Parathyroid adenoma (tissue), 2 donors: ENCODE results near the gene PRKAR1B.

Experiments used
- H2AFZ ChIP-seq: fragments of 300-600 bp; sonication (generic); one replicate; pipeline ENCODE4 v1.7.0; 2017; ENCODE audit warnings: antibody characterized with exemption, mild to moderate bottlenecking
- H3K27ac ChIP-seq: fragments of 300-600 bp; sonication (generic); one replicate; pipeline ENCODE4 v1.7.0; 2017
- H3K27me3 ChIP-seq: fragments of 300-600 bp; sonication (generic); one replicate; pipeline ENCODE4 v1.7.0; 2017; ENCODE audit warnings: low read length; ENCODE audit not compliant: control insufficient read depth, insufficient read depth
- H3K36me3 ChIP-seq: fragments of 300-600 bp; sonication (generic); one replicate; pipeline ENCODE4 v1.7.0; 2017; ENCODE audit warnings: low read length; ENCODE audit not compliant: control insufficient read depth, insufficient read depth
- H3K4me1 ChIP-seq: fragments of 300-600 bp; sonication (generic); one replicate; pipeline ENCODE4 v1.7.0; 2017; ENCODE audit warnings: control low read depth
- H3K4me2 ChIP-seq: fragments of 300-600 bp; sonication (generic); one replicate; pipeline ENCODE4 v1.7.0; 2017; ENCODE audit warnings: low read length
- H3K4me3 ChIP-seq: fragments of 300-600 bp; sonication (generic); one replicate; pipeline ENCODE4 v1.7.0; 2017; ENCODE audit warnings: low read depth, low read length
- H3K79me2 ChIP-seq: fragments of 300-600 bp; sonication (generic); one replicate; pipeline ENCODE4 v1.7.0; 2017; ENCODE audit warnings: control low read depth
- H3K9ac ChIP-seq: fragments of 300-600 bp; sonication (generic); one replicate; pipeline ENCODE4 v1.7.0; 2017; ENCODE audit warnings: mild to moderate bottlenecking
- H3K9me3 ChIP-seq: fragments of 300-600 bp; sonication (generic); one replicate; pipeline ENCODE4 v1.7.0; 2017; ENCODE audit warnings: low read length; ENCODE audit not compliant: control insufficient read depth
- TF ChIP-seq, protein P1 (sequence below): fragments of 300-600 bp; sonication (generic); IDR thresholded peaks from one replicate; pipeline ENCODE4 v1.7.0; 2017; ENCODE audit warnings: antibody characterized with exemption, mild to moderate bottlenecking
- donor health status: primary hyperparathyroidism.

The PRKAR1B gene

GRCh38 chr7:628826-629225, 98.3 kb downstream of the PRKAR1B start:
- Histone ChIP-seq H3K4me2 (no peak overlapping the region), H3K4me1 (no peaks in the 10 kb centered on the region), H3K27me3 (no peaks in the 10 kb centered on the region), H3K27ac (no peak overlapping the region), H3K9ac (no peak overlapping the region), H3K4me3 (no peak overlapping the region), H3K79me2 (no peaks in the 10 kb centered on the region), H2AFZ (no peak overlapping the region), H3K9me3 (peaks cover 4% of the 10 kb centered on the region), H3K36me3 (no peaks in the 10 kb centered on the region)
- TF ChIP-seq, protein P1, sequence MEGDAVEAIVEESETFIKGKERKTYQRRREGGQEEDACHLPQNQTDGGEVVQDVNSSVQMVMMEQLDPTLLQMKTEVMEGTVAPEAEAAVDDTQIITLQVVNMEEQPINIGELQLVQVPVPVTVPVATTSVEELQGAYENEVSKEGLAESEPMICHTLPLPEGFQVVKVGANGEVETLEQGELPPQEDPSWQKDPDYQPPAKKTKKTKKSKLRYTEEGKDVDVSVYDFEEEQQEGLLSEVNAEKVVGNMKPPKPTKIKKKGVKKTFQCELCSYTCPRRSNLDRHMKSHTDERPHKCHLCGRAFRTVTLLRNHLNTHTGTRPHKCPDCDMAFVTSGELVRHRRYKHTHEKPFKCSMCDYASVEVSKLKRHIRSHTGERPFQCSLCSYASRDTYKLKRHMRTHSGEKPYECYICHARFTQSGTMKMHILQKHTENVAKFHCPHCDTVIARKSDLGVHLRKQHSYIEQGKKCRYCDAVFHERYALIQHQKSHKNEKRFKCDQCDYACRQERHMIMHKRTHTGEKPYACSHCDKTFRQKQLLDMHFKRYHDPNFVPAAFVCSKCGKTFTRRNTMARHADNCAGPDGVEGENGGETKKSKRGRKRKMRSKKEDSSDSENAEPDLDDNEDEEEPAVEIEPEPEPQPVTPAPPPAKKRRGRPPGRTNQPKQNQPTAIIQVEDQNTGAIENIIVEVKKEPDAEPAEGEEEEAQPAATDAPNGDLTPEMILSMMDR: no peak

- Histone ChIP-seq H3K4me3 (no peak overlapping the region), H3K4me1 (no peaks in the 10 kb centered on the region), H2AFZ (no peak overlapping the region), H3K27me3 (no peaks in the 10 kb centered on the region), H3K36me3 (no peaks in the 10 kb centered on the region), H3K79me2 (no peaks in the 10 kb centered on the region), H3K27ac (no peak overlapping the region), H3K9ac (no peak overlapping the region), H3K9me3 (peaks cover 4% of the 10 kb centered on the region), H3K4me2 (no peak overlapping the region)
- TF ChIP-seq, protein P1: no peak
These were observed 98.7 kb downstream of the PRKAR1B start for GRCh38 chr7:628402-628763.

- Histone ChIP-seq H3K4me3 (no peak overlapping the region), H2AFZ (no peak overlapping the region), H3K27me3 (no peaks in the 10 kb centered on the region), H3K9me3 (peaks cover 4% of the 10 kb centered on the region), H3K36me3 (no peaks in the 10 kb centered on the region), H3K79me2 (no peaks in the 10 kb centered on the region), H3K27ac (no peak overlapping the region), H3K4me2 (no peak overlapping the region), H3K4me1 (no peaks in the 10 kb centered on the region), H3K9ac (no peak overlapping the region)
- TF ChIP-seq, protein P1: no peak
These were observed 99.2 kb downstream of the PRKAR1B start for GRCh38 chr7:627661-628401.

DNA sequence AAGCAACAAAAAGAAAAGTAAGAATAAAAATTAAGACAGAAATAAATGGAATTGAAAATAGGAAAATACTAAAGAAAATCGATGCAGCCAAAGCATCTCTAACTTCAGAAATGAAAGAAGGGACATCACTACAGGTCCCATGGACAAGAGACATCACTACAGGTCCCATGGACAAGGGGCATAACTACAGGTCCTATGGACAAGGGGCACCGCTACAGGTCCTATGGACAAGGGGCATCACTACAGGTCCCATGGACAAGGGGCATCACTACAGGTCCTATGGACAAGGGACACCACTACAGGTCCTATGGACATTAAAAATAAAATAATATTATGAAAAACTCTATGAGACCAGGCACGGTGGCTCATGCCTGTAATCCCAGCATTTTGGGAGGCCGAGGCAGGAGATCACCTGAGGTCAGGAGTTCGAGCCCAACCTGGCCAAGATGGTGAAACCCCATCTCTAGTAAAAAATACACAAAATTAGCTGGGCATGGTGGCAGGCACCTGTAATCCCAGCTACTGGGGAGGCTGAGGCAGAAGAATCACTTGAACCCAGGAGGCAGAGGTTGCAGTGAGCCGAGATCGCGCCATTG, 101.6 kb downstream of the PRKAR1B start:
- H3K36me3 ChIP-seq: no peaks in the 10 kb centered on the region
- TF ChIP-seq, protein P1: no peak
- no peak overlapping the region for H3K4me3 ChIP-seq
- no peaks in the 10 kb centered on the region for H3K27me3 ChIP-seq
- H3K4me2 ChIP-seq: no peak overlapping the region
- no peak overlapping the region for H3K27ac ChIP-seq
- no peak overlapping the region for H2AFZ ChIP-seq
- H3K4me1 ChIP-seq: no peaks in the 10 kb centered on the region
- H3K79me2 ChIP-seq: no peaks in the 10 kb centered on the region
- H3K9ac ChIP-seq: no peak overlapping the region
- H3K9me3 ChIP-seq: peaks cover 10% of the 10 kb centered on the region

DNA sequence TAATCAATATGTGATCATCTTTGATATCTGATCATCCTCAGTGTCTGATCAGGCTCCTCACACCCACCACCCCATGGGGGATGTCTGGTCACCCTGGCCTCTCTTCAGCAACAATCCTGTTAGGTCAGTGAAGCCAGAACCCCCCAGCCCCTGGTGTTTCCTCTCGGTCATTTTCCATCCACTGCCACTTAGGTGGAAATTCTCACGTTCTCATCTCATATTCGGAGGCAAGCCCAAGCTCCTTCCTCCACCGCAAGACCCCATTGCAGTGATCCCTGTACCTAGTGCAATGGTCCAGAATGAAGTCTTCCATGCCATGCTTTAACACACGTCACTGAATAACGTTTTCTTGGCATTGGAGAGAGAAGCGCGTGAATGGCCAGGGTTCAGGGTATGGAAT, 103.6 kb downstream of the PRKAR1B start:
- Histone ChIP-seq H3K27me3 (no peaks in the 10 kb centered on the region), H3K79me2 (no peaks in the 10 kb centered on the region), H3K4me2 (no peak overlapping the region), H3K36me3 (no peaks in the 10 kb centered on the region), H3K27ac (no peak overlapping the region), H3K4me3 (no peak overlapping the region), H3K9me3 (peaks cover 10% of the 10 kb centered on the region), H3K9ac (no peak overlapping the region), H3K4me1 (no peaks in the 10 kb centered on the region), H2AFZ (no peak overlapping the region)
- TF ChIP-seq, protein P1: no peak
